Epithelial cell of proximal tubule (primary cell): Measurements from ENCODE around the gene NACC1. TPM values are rescaled to one million over a fixed set of nuclear protein-coding genes. Genes with fewer than 3 reads are reported as not detected.

Source experiments
- DNase-seq: peaks from one replicate; pipeline ENCODE4 v3.0.0-alpha.2; 2011; ENCODE audit warnings: low read depth
- H3K4me3 ChIP-seq: 2 replicates; pipeline ENCODE4 v1.5.1; 2011; ENCODE audit warnings: low read depth, mild to moderate bottlenecking, low read length
- total RNA-seq: library from RNA; depleted of rRNA; stranded (reverse); fragments of >200 nt; gene quantifications from 2 replicates; pipeline ENCODE4 v1.2.3, GENCODE V29; 2015
- TF ChIP-seq, protein P1 (sequence below): conservative IDR thresholded peaks from 2 replicates; pipeline ENCODE4 v1.5.1; 2012; ENCODE audit warnings: low read depth, mild to moderate bottlenecking, low read length

Gene NACC1
- total RNA-seq, 1 donor from 2014 or later: 72.2 TPM

DNA sequence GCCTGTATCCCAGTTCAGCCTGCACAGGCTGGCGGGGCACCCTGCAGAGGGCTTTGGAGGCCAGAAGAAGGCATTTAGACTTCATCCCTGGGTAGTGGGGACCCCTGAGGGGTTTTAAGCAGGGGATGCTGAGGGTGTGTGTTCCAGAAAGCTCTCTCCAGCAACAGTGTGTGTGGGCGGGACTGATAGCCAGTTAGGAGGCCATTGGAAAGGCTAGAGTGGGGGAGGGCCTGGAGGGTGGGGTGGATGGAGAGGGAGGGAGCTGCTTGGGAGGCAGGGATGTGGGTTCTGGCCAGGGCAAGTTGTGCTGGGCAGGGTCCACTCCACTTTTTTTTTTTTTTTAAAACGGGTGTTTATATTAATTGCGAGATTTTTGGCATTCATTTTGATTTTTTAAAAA lies 43.7 kb upstream of the NACC1 start:
- no peak for DNase-seq
- TF ChIP-seq, protein P1, sequence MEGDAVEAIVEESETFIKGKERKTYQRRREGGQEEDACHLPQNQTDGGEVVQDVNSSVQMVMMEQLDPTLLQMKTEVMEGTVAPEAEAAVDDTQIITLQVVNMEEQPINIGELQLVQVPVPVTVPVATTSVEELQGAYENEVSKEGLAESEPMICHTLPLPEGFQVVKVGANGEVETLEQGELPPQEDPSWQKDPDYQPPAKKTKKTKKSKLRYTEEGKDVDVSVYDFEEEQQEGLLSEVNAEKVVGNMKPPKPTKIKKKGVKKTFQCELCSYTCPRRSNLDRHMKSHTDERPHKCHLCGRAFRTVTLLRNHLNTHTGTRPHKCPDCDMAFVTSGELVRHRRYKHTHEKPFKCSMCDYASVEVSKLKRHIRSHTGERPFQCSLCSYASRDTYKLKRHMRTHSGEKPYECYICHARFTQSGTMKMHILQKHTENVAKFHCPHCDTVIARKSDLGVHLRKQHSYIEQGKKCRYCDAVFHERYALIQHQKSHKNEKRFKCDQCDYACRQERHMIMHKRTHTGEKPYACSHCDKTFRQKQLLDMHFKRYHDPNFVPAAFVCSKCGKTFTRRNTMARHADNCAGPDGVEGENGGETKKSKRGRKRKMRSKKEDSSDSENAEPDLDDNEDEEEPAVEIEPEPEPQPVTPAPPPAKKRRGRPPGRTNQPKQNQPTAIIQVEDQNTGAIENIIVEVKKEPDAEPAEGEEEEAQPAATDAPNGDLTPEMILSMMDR: no peak
- no peak overlapping the region for H3K4me3 ChIP-seq

DNA sequence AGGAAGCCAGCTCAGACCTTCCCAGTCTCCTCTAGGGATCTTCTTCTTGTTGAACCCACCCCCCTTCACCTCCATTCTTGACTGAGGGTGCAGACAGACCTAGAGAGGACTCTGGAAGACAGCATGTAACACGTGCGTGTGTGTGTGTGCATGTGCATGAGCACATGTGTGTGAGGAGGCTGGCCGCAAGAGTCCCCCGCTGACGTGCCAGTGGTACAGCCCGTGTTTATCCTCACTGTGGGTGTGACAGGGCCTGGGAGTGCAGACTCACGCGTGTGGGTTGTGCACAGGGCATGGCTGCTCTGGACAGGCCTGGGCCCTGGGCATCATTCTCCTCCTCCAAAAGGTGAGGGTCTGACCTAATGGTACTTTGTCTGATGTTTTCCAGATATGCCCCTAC lies 41.7 kb upstream of the NACC1 start:
- TF ChIP-seq, protein P1: no peak
- H3K4me3 ChIP-seq: no peak overlapping the region
- DNase-seq: no peak

DNA sequence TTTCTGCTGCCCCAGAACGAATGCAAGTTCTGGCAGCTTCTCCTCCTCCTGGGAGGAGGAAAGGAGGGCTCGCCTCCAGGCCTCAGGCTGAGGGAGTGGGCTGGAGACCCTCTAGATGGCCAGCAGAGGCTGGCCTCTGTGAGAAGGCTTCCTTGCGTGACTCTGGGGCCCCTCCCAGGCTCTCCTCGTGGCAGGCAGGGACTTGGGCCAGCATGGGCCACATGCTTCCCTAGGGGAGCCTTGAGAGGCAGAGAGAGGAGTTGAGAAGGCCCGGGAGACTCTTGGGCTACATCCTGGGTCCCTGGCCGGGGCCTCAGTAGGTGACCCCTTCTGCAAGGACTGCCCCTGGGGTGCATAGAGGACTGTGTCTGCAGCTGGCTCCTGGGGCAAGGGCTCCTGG lies 41.3 kb upstream of the NACC1 start:
- H3K4me3 ChIP-seq: no peak overlapping the region
- no peak for DNase-seq
- TF ChIP-seq, protein P1: no peak

DNA sequence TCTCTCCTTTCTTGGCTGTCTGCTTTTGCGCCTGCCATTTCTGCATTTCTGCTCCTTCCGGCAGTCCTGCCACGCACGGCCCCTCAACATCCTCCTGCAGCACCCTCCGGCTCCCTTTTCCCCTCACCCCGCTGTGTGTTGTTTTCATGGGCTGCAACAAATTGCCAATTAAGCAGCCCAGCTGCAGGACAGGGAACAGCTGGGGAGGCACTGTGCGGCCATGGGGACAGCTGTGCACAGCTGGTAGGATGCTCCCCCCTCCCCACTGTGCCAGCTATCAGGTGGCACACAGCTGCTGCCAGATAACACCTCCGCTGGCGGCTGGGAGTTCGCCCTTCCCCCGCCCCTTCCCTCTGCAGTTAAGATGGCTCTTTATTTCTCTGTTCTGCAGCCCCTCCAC lies 40.8 kb upstream of the NACC1 start:
- TF ChIP-seq, protein P1: no peak
- no peak for DNase-seq

DNA sequence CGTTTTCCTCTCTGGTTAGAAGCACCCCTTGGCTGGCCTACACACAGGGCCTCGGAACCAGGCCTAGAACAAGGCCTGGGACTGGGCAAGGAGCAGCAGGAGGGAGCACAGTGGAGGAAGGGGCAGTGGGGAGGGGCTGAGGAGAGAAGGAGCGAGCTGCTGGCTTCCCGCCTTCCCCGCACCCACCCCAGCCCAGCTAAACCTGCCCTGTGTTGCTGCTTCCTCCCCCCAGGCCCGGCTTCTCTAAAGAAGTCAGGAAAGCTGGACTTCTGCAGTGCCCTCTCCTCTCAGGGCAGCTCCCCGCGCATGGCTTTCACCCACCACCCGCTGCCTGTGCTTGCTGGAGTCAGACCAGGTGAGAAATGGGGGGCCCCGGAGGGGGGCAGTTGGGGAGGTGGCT lies 39.7 kb upstream of the NACC1 start:
- no peak overlapping the region for H3K4me3 ChIP-seq
- DNase-seq: no peak
- TF ChIP-seq, protein P1: no peak

More for the DNA sequence above, 40.8 kb upstream of the NACC1 start:
- H3K4me3 ChIP-seq: no peak overlapping the region

DNA sequence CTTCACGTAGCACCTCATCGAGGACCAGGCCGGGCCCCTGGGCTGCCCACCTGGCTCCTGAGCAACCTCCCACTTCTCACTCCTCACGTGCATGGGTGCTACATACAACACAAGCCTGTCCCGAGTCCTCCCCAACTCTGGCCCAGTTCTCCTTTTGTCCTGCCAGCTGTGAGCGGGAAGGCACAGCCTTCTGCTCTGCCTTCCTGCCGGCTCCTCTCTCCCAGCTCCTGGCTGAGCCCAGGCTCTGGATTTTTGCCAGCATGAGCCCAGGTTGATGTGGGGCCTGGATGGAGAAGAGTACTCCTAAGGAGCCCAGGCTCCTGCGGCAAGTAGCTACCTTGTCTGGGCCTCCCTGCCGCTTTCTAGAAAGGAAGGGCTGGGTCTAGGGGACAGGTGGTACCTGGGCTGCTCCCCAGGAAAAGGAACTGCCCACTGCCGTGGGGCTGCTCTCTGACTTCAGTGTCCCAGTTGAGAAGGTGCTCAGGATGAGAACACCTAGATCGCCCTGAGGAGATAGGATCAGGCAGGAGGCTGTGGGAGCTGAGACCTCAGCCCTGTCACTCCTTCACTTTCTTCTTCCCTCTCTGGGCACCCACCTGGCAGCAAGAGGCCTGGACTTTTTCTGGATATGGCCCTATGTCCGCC lies 39.0 kb upstream of the NACC1 start:
- DNase-seq: no peak
- H3K4me3 ChIP-seq: no peak overlapping the region
- TF ChIP-seq, protein P1: no peak

DNA sequence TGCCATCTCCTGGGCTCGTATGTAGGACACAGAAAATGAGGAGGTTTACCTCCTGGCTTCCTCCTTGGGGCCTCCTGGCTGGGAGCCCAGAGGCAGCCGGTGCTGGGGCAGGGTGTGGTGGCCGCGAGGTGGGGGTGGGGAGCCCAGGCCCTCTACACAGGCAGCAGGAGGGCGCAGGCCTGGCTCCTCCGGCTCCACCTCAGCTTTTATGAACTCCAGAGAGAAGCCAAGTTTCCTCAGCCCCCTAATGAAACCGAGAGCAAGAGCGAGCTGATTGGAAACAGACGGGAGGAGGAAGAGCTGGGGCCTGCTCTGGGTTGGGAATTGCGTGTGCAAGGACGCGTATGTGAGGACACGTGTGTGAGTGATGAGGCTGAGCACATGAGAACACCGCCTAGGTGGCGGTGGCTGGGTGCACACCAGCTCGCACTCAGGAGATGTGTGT lies 38.5 kb upstream of the NACC1 start:
- DNase-seq: no peak
- no peak overlapping the region for H3K4me3 ChIP-seq
- TF ChIP-seq, protein P1: no peak
